K562 (cell line): ENCODE data around the gene FZD8. TPM values are rescaled to one million over a fixed set of nuclear protein-coding genes. Genes with fewer than 3 reads are reported as not detected.
A peak's percentile ranks its signal among the peaks of the same experiment; 100 is the strongest.

ENCODE experiments used
- ATAC-seq: fragments of 200-7000 bp; cut with Tn5 transposase; 3 replicates; pipeline ENCODE4 v1.9.1; 2020; ENCODE audit warnings: moderate library complexity
- BruUV-seq: library from RNA; stranded (reverse); fragments of 400-500 nt; replicated peaks from 2 replicates; lab custom pipeline; 2021; lab: Mats Ljungman, UMichigan
- CTCF ChIA-PET: fragments of 300-600 bp; formaldehyde crosslinking; extraction: SDS; loops from one replicate; lab custom pipeline; 2021; ENCODE audit warnings: low intra/inter-chr PET ratio; lab: Yijun Ruan, JAX
- POLR2A ChIA-PET: fragments of 300-600, 350-650 bp; sonication (Branson Sonifier 250); formaldehyde crosslinking; extraction: SDS; loops from one replicate; lab custom pipeline; 2021; ENCODE audit warnings: antibody characterized with exemption, inconsistent platforms; lab: Yijun Ruan, JAX
- DNase-seq, 4 experiments: peaks; one replicate each; pipeline versions ENCODE4 v3.0.0 to v3.0.0-alpha.2; 2011 to 2018; ENCODE audit warnings: low spot score in 3 of 4, mixed read lengths in 3 of 4; ENCODE audit errors: extremely low read depth in 1 of 4
- FAIRE-seq: peaks from 2 replicates; lab custom pipeline; 2011; peaks lifted over from hg19 to GRCh38; lab: Jason Lieb, UNC
- H2AFZ ChIP-seq: 2 replicates; pipeline ENCODE4 v1.6.0; 2011; ENCODE audit warnings: low read depth, low read length, control low read depth, inconsistent platforms
- H3K27ac ChIP-seq: fragments of 200-600 bp; 3 replicates; pipeline ENCODE4 v1.8.0; 2011; ENCODE audit warnings: low read depth, mild to moderate bottlenecking, control low read depth, inconsistent platforms, low read length, moderate library complexity, mixed read lengths; ENCODE audit errors: extremely low read depth
- H3K27me3 ChIP-seq, 2 experiments: fragments of 300-600 bp in 1 of 2; 2 replicates in 1 of 2; 3 replicates in 1 of 2; pipeline versions ENCODE4 v1.6.0 to v1.8.0; 2011; ENCODE audit warnings: inconsistent platforms in 2 of 2, low read length in 2 of 2, mild to moderate bottlenecking in 1 of 2, mixed read lengths in 1 of 2, moderate library complexity in 1 of 2; ENCODE audit not compliant: control insufficient read depth in 2 of 2, insufficient read depth in 2 of 2
- H3K36me3 ChIP-seq: fragments of 300-600 bp; 3 replicates; pipeline ENCODE4 v1.8.0; 2011; ENCODE audit warnings: mild to moderate bottlenecking, low read length, inconsistent platforms; ENCODE audit not compliant: control insufficient read depth, insufficient read depth
- H3K4me1 ChIP-seq, 2 experiments: fragments of 200-600 bp in 1 of 2; replicated peaks in 1 of 2; 2 replicates in 1 of 2; 3 replicates in 1 of 2; pipeline versions ENCODE4 v1.5.1 to v1.8.0; 2011; ENCODE audit warnings: inconsistent platforms in 2 of 2, low read length in 2 of 2, mild to moderate bottlenecking in 1 of 2, mixed read lengths in 1 of 2, moderate library complexity in 1 of 2; ENCODE audit not compliant: control insufficient read depth in 2 of 2, insufficient read depth in 2 of 2
- H3K4me2 ChIP-seq: 2 replicates; pipeline ENCODE4 v1.6.1; 2011; ENCODE audit warnings: low read length, control low read depth, inconsistent platforms, mixed read lengths; ENCODE audit not compliant: insufficient read depth
- H3K4me3 ChIP-seq: fragments of 200-600 bp; sonication (generic), shearing (Covaris generic); 2 replicates; pipeline ENCODE4 v1.5.1; 2016; ENCODE audit warnings: control low read depth, inconsistent platforms
- H3K79me2 ChIP-seq: fragments of 200-600 bp; 3 replicates; pipeline ENCODE4 v1.8.0; 2011; ENCODE audit warnings: low read length, inconsistent platforms; ENCODE audit not compliant: control insufficient read depth, insufficient read depth
- H3K9ac ChIP-seq, 2 experiments: 2 replicates each; pipeline versions ENCODE4 v1.6.0 to v1.6.1; 2011; ENCODE audit warnings: low read depth in 2 of 2, low read length in 2 of 2, control low read depth in 1 of 2, inconsistent platforms in 1 of 2, mild to moderate bottlenecking in 1 of 2, mixed read lengths in 1 of 2; ENCODE audit not compliant: insufficient read depth in 1 of 2
- H3K9me1 ChIP-seq: one replicate; pipeline ENCODE4 v1.6.0; 2011; ENCODE audit warnings: inconsistent platforms, mild to moderate bottlenecking, low read length, moderate library complexity; ENCODE audit not compliant: control insufficient read depth, insufficient read depth
- H3K9me3 ChIP-seq: replicated peaks from 2 replicates; pipeline ENCODE4 v1.5.1; 2011; ENCODE audit warnings: low read depth, low read length, inconsistent platforms; ENCODE audit not compliant: control insufficient read depth, insufficient read depth
- H4K20me1 ChIP-seq: replicated peaks from 2 replicates; pipeline ENCODE4 v1.6.1; 2011; ENCODE audit warnings: low read length, inconsistent platforms, mixed read lengths; ENCODE audit not compliant: control insufficient read depth, insufficient read depth
- ASH1L ChIP-seq: fragments of 450-650 bp; IDR thresholded peaks from 2 replicates; pipeline ENCODE4 v1.6.1; 2018; ENCODE audit warnings: borderline replicate concordance, mild to moderate bottlenecking, low read depth; ENCODE audit not compliant: partially characterized antibody
- CC2D1A ChIP-seq: fragments of 450-650 bp; IDR thresholded peaks from 2 replicates; pipeline ENCODE4 v1.6.1; 2017; ENCODE audit warnings: mild to moderate bottlenecking
- CTCF ChIP-seq, 3 experiments: IDR thresholded peaks in 2 of 3; conservative IDR thresholded peaks in 1 of 3; 2 replicates each; pipeline ENCODE4 v1.5.1; 2011 to 2012; ENCODE audit warnings: low read length in 3 of 3, mild to moderate bottlenecking in 3 of 3, control low read depth in 2 of 3, improper control_type of control experiment in 1 of 3, inconsistent platforms in 1 of 3, low read depth in 1 of 3, mixed read lengths in 1 of 3, moderate library complexity in 1 of 3; ENCODE audit not compliant: insufficient read depth in 2 of 3
- DEAF1 ChIP-seq: fragments of 450-650 bp; formaldehyde crosslinking; IDR thresholded peaks from 2 replicates; pipeline ENCODE4 v1.4.0; 2020; ENCODE audit warnings: mild to moderate bottlenecking, moderate library complexity
- E2F6 ChIP-seq, 2 experiments: IDR thresholded peaks; 2 replicates each; pipeline ENCODE4 v1.6.1; 2011; ENCODE audit warnings: borderline replicate concordance in 1 of 2, control low read depth in 1 of 2, low read depth in 1 of 2, low read length in 1 of 2, mild to moderate bottlenecking in 1 of 2, mixed read lengths in 1 of 2, moderate library complexity in 1 of 2; ENCODE audit not compliant: insufficient read depth in 1 of 2, insufficient read length in 1 of 2, poor library complexity in 1 of 2, severe bottlenecking in 1 of 2; ENCODE audit errors: extremely low read depth in 1 of 2
- ELF1 ChIP-seq: fragments of 200-800 bp; sonication (Bioruptor generic); IDR thresholded peaks from 2 replicates; pipeline ENCODE4 v1.6.1; 2016; ENCODE audit warnings: missing genetic modification characterization, missing compliant biosample characterization
- GTF2E2 ChIP-seq: fragments of 200-800 bp; sonication (Bioruptor generic); IDR thresholded peaks from 2 replicates; pipeline ENCODE4 v1.6.1; 2016; ENCODE audit warnings: missing genetic modification characterization, missing compliant biosample characterization
- HMG20B ChIP-seq: fragments of 250-450 bp; sonication (Bioruptor Pico); IDR thresholded peaks from 2 replicates; pipeline ENCODE4 v1.5.0; 2021; ENCODE audit warnings: mild to moderate bottlenecking
- PBX2 ChIP-seq, 2 experiments: IDR thresholded peaks in 1 of 2; conservative IDR thresholded peaks in 1 of 2; 2 replicates each; pipeline ENCODE4 v1.6.1; 2016; ENCODE audit warnings: low read depth in 2 of 2, mild to moderate bottlenecking in 1 of 2, missing compliant biosample characterization in 1 of 2, missing genetic modification characterization in 1 of 2, moderate library complexity in 1 of 2
- STAG1 ChIP-seq: sonication (generic); formaldehyde crosslinking; IDR thresholded peaks from 2 replicates; pipeline ENCODE4 v1.5.0; 2020; ENCODE audit warnings: missing genetic modification reagents, borderline replicate concordance
- TBL1XR1 ChIP-seq, 2 experiments: IDR thresholded peaks; 2 replicates each; pipeline ENCODE4 v1.6.1; 2012; ENCODE audit warnings: improper control_type of control experiment in 2 of 2, low read length in 2 of 2, mild to moderate bottlenecking in 1 of 2
- WGBS: fragments of 100-300 bp; shearing (Covaris generic); methylation state at CpG from one replicate; pipeline ENCODE4 v1.1.6; 2016; ENCODE audit warnings: low coverage, mixed read lengths; ENCODE audit not compliant: insufficient coverage; ENCODE audit errors: missing lambda C conversion rate; 5-methylcytosine and 5-hydroxymethylcytosine counted together
- in situ Hi-C: fragments of 300-500 bp; cut with MboI; formaldehyde crosslinking; loops from 4 replicates; pipeline ENCODE4 v1.15.0; 2018; ENCODE audit warnings: inconsistent platforms, mixed read lengths
- intact Hi-C: fragments of 100-400 bp; cut with micrococcal nuclease; formaldehyde crosslinking; loops from 2 replicates; pipeline ENCODE4 v1.14.2; 2022
- polyA plus RNA-seq, 8 experiments: library from polyadenylated mRNA; depleted of rRNA in 4 of 8; stranded (reverse) in 5 of 8; unstranded in 3 of 8; fragments of >200 nt; fragmentation: Nextera tagmentation in 2 of 8; fragmentation: Illumina TruSeq in 1 of 8; extraction: Ambion mirVana in 2 of 8; extraction: Trizol in 1 of 8; gene quantifications; 2 replicates each; pipeline versions ENCODE4 v1.2.1 to v1.2.3, GENCODE V29; 2011 to 2014; ENCODE audit warnings: inconsistent platforms in 1 of 8, missing spikeins in 1 of 8
- total RNA-seq, 7 experiments: library from RNA; depleted of rRNA in 6 of 7; stranded (reverse); fragments of >200 nt in 6 of 7; fragmentation: Illumina TruSeq in 2 of 7; extraction: Trizol in 2 of 7; gene quantifications; 2 replicates each; pipeline versions ENCODE4 v1.2.1 to v1.2.3, GENCODE V29; 2011 to 2021; ENCODE audit warnings: low replicate concordance in 1 of 7

Gene FZD8
- total and polyA plus RNA-seq, 9 of the 15 experiments (the other 6 are each of a cell fraction or from before 2014, with no cell fraction given): 0.03 to 1.2 (median 0.16) TPM; not detected in 1

- TF ChIP-seq PBX2 (CRISPR knock-in tag; IDR thresholded peaks at IDR 0.05; ENCODE audit: low read depth) (no peak), PBX2 (tag; conservative IDR thresholded peaks at IDR 0.05; ENCODE audit: low read depth) (peak; percentile 38; the same call in 1 of the 2 replicates)
These were observed 5.1 kb downstream of the FZD8 start (continued) for GRCh38 chr10:35636956-35637355.

GRCh38 chr10:35635576-35635975, 6.5 kb downstream of the FZD8 start:
- intact Hi-C loops (loop anchor here (2.0 to 10.0 kb wide), 4 partner anchors 511 to 1859 kb away; partner anchors contain the start of gene CREM), in situ Hi-C loops (loop anchor here (10.0 to 25.0 kb wide), 2 partner anchors 1252 to 1839 kb away; no protein-coding TSS in a partner anchor)
- H3K27me3 ChIP-seq: no peaks in the 10 kb centered on the region
- no peak overlapping the region for H3K27ac ChIP-seq
- no peaks in the 10 kb centered on the region for H3K36me3 ChIP-seq
- H3K9ac ChIP-seq: no peak overlapping the region
- peak; percentile 94 for ATAC-seq
- FAIRE-seq: peak; percentile 92
- ChIA-PET POLR2A (no interaction called here), CTCF (interaction anchor here (0.6 kb wide), 1 partner anchor 1245 kb away, joined by 3 read pairs; no protein-coding TSS in a partner anchor)
- H3K4me3 ChIP-seq: no peak overlapping the region
- peak; percentile 63 to 75 (median 74) for DNase-seq
- no peak overlapping the region for H2AFZ ChIP-seq
- 8% methylated on average over 6 of the region's 6 CpGs for WGBS
- H3K4me1 ChIP-seq: peaks cover 0 to 9% of the 10 kb centered on the region in 2 experiments; a peak in 2 of 5 replicates
- no peaks in the 10 kb centered on the region for H3K9me3 ChIP-seq
- H3K4me2 ChIP-seq: no peak overlapping the region
- no peaks in the 10 kb centered on the region for H3K9me1 ChIP-seq
- no TSS peak for BruUV-seq
- no peaks in the 10 kb centered on the region for H4K20me1 ChIP-seq
- H3K79me2 ChIP-seq: no peaks in the 10 kb centered on the region
- TF ChIP-seq CTCF (IDR thresholded peaks at IDR 0.05 in 2 of 3, conservative IDR thresholded peaks at IDR 0.05 in 1 of 3; ENCODE audit: insufficient read depth in 2 of 3, low read depth in 1 of 3, low read length in 3 of 3) (peak; percentile 63 to 90 (median 82)), ELF1 (tag) (peak; percentile 94), ASH1L (no peak), E2F6 (IDR thresholded peaks at IDR 0.05; ENCODE audit: borderline replicate concordance in 1 of 2, extremely low read depth in 1 of 2, insufficient read depth in 1 of 2, insufficient read length in 1 of 2, low read depth in 1 of 2, low read length in 1 of 2, poor library complexity in 1 of 2, severe bottlenecking in 1 of 2) (no peak), GTF2E2 (tag) (no peak), CC2D1A (0 out of 2 replicates have a peak, but pooled peaks have one; percentile 18), STAG1 (CRISPR knock-in tag) (peak; percentile 40; the same call in 1 of the 2 replicates), DEAF1 (CRISPR knock-in tag) (peak; percentile 63), HMG20B (no peak), TBL1XR1 (IDR thresholded peaks at IDR 0.05; ENCODE audit: low read length in 2 of 2) (0 out of 4 replicates have a peak, but pooled peaks of 1 of the 2 experiments have one; percentile 36)
